HepG2 (cell line): ENCODE measurements around the gene AGMO. TPM values are rescaled to one million over a fixed set of nuclear protein-coding genes. Genes with fewer than 3 reads are reported as not detected.

Experiments used
- ATAC-seq: fragments of 200-7000 bp; cut with Tn5 transposase; 3 replicates; pipeline ENCODE4 v1.9.1; 2020; ENCODE audit warnings: mild to moderate bottlenecking, moderate library complexity
- BruUV-seq: library from RNA; stranded (reverse); fragments of 400-500 nt; replicated peaks from 2 replicates; lab custom pipeline; 2021; lab: Mats Ljungman, UMichigan
- CTCF ChIA-PET: fragments of 300-600 bp; formaldehyde crosslinking; extraction: SDS; loops from one replicate; lab custom pipeline; 2021; ENCODE audit warnings: low total read pairs, inconsistent platforms, low intra/inter-chr PET ratio; lab: Yijun Ruan, JAX
- POLR2A ChIA-PET: fragments of 350-600 bp; sonication (Branson Sonifier 250); formaldehyde crosslinking; loops from one replicate; lab custom pipeline; 2020; ENCODE audit warnings: antibody characterized with exemption, inconsistent platforms; lab: Yijun Ruan, JAX
- DNase-seq: peaks from one replicate; pipeline ENCODE4 v3.0.0-alpha.2; 2015; ENCODE audit warnings: low spot score
- FAIRE-seq: peaks from 3 replicates; lab custom pipeline; 2011; peaks lifted over from hg19 to GRCh38; lab: Jason Lieb, UNC
- H2AFZ ChIP-seq: one replicate; pipeline ENCODE4 v1.6.1; 2011; ENCODE audit warnings: low read length, inconsistent platforms
- H3K27ac ChIP-seq: fragments of 300-600 bp; 3 replicates; pipeline ENCODE4 v1.8.0; 2011; ENCODE audit warnings: mixed run types, mild to moderate bottlenecking, mixed read lengths, low read length, inconsistent platforms; ENCODE audit not compliant: insufficient read depth; ENCODE audit errors: extremely low read length
- H3K27me3 ChIP-seq, 2 experiments: fragments of 200-600 bp in 1 of 2; 2 replicates in 1 of 2; 3 replicates in 1 of 2; pipeline versions ENCODE4 v1.6.0 to v1.8.0; 2011; ENCODE audit warnings: low read length in 2 of 2, mild to moderate bottlenecking in 2 of 2, moderate library complexity in 2 of 2, inconsistent platforms in 1 of 2; ENCODE audit not compliant: insufficient read depth in 2 of 2, control insufficient read depth in 1 of 2
- H3K36me3 ChIP-seq, 2 experiments: fragments of 200-600 bp in 1 of 2; replicated peaks in 1 of 2; 2 replicates in 1 of 2; 3 replicates in 1 of 2; pipeline versions ENCODE4 v1.5.1 to v1.8.0; 2011; ENCODE audit warnings: low read length in 2 of 2, inconsistent platforms in 1 of 2; ENCODE audit not compliant: insufficient read depth in 2 of 2, control insufficient read depth in 1 of 2
- H3K4me1 ChIP-seq: 2 replicates; pipeline ENCODE4 v1.5.1; 2012; ENCODE audit warnings: low read length, inconsistent platforms; ENCODE audit not compliant: insufficient read depth
- H3K4me2 ChIP-seq: 2 replicates; pipeline ENCODE4 v1.6.0; 2011; ENCODE audit warnings: low read depth, low read length, inconsistent platforms
- H3K4me3 ChIP-seq, 3 experiments: fragments of 200-600 bp in 1 of 3; sonication (generic), shearing (Covaris generic) in 1 of 3; replicated peaks in 1 of 3; 2 replicates each; pipeline ENCODE4 v1.5.1; 2011 to 2016; ENCODE audit warnings: low read length in 3 of 3, inconsistent platforms in 2 of 3, low read depth in 2 of 3, mild to moderate bottlenecking in 2 of 3, control low read depth in 1 of 3, mixed read lengths in 1 of 3; ENCODE audit not compliant: insufficient read depth in 1 of 3
- H3K79me2 ChIP-seq: one replicate; pipeline ENCODE4 v1.6.1; 2011; ENCODE audit warnings: low read length, inconsistent platforms; ENCODE audit not compliant: insufficient read depth
- H3K9ac ChIP-seq: 2 replicates; pipeline ENCODE4 v1.6.0; 2011; ENCODE audit warnings: mild to moderate bottlenecking, low read depth, low read length, inconsistent platforms; ENCODE audit not compliant: insufficient read depth
- H3K9me3 ChIP-seq: 2 replicates; pipeline ENCODE4 v1.5.1; 2012; ENCODE audit warnings: mild to moderate bottlenecking, low read length
- H4K20me1 ChIP-seq: 2 replicates; pipeline ENCODE4 v1.6.0; 2011; ENCODE audit warnings: inconsistent platforms, mild to moderate bottlenecking, low read length, moderate library complexity; ENCODE audit not compliant: insufficient read depth
- GABPA ChIP-seq, 2 experiments: IDR thresholded peaks; 2 replicates each; pipeline ENCODE4 v1.6.1; 2011 to 2016; ENCODE audit warnings: low read depth in 2 of 2, low read length in 1 of 2, missing biosample characterization in 1 of 2, missing genetic modification characterization in 1 of 2
- KLF12 ChIP-seq: sonication (generic); formaldehyde crosslinking; IDR thresholded peaks from 2 replicates; pipeline ENCODE4 v1.4.0; 2020; ENCODE audit warnings: missing genetic modification reagents, borderline replicate concordance
- KMT2A ChIP-seq: sonication (generic); formaldehyde crosslinking; IDR thresholded peaks from 2 replicates; pipeline ENCODE4 v1.4.0; 2020; ENCODE audit warnings: missing genetic modification reagents
- MBNL3 ChIP-seq: fragments of 250-450 bp; sonication (Bioruptor Pico); conservative IDR thresholded peaks from 2 replicates; pipeline ENCODE4 v1.8.0; 2022; ENCODE audit warnings: mild to moderate bottlenecking, inconsistent platforms
- MEIS1 ChIP-seq: sonication (generic); formaldehyde crosslinking; IDR thresholded peaks from 2 replicates; pipeline ENCODE4 v1.9.0; 2021; ENCODE audit warnings: mild to moderate bottlenecking, missing genetic modification reagents, moderate library complexity, borderline replicate concordance
- NCOA1 ChIP-seq: sonication (generic); formaldehyde crosslinking; IDR thresholded peaks from 2 replicates; pipeline ENCODE4 v1.9.0; 2021; ENCODE audit warnings: missing genetic modification reagents
- PCBP1 ChIP-seq: fragments of 200-400 bp; formaldehyde crosslinking; IDR thresholded peaks from 2 replicates; pipeline ENCODE4 v1.6.1; 2017; ENCODE audit warnings: mild to moderate bottlenecking, low read depth, low read length, borderline replicate concordance
- RAD51 ChIP-seq: fragments of 450-650 bp; IDR thresholded peaks from 2 replicates; pipeline ENCODE4 v1.6.1; 2016; ENCODE audit warnings: borderline replicate concordance
- ZFP82 ChIP-seq: sonication (generic); formaldehyde crosslinking; IDR thresholded peaks from 2 replicates; pipeline ENCODE4 v1.5.1; 2020; ENCODE audit warnings: mild to moderate bottlenecking, missing genetic modification reagents, borderline replicate concordance
- WGBS: methylation state at CpG from one replicate; pipeline ENCODE4 v1.1.6; 2017; ENCODE audit warnings: low lambda C conversion rate; 5-methylcytosine and 5-hydroxymethylcytosine counted together
- in situ Hi-C: cut with HindIII; loops from 2 replicates; pipeline ENCODE4 v1.10.0; 2017; ENCODE audit warnings: low pct_unique_long_range_greater_than_20kb; ENCODE audit not compliant: extremely low pct_ligation_motif_present
- intact Hi-C: fragments of 100-400 bp; cut with micrococcal nuclease; formaldehyde crosslinking; loops from one replicate; pipeline ENCODE4 v1.10.0; 2022; ENCODE audit not compliant: unreplicated experiment
- polyA plus RNA-seq, 8 experiments: library from polyadenylated mRNA; depleted of rRNA in 3 of 8; stranded (reverse) in 7 of 8; unstranded in 1 of 8; fragments of >200 nt; fragmentation: Illumina TruSeq in 4 of 8; extraction: Trizol in 4 of 8; gene quantifications; 2 replicates each; pipeline versions ENCODE4 v1.2.1 to v1.2.3, GENCODE V29; 2011 to 2016; ENCODE audit warnings: low read depth in 4 of 8, missing spikeins in 1 of 8, mixed read lengths in 1 of 8; ENCODE audit not compliant: insufficient read depth in 1 of 8
- total RNA-seq, 5 experiments: library from RNA; depleted of rRNA; stranded (reverse); fragments of >200 nt; fragmentation: Illumina TruSeq; extraction: Trizol; gene quantifications; 2 replicates each; pipeline ENCODE4 v1.2.3, GENCODE V29; 2016; ENCODE audit warnings: low read depth in 1 of 5

Gene AGMO
- total and polyA plus RNA-seq, 2 of the 13 experiments (the other 11 are each of a cell fraction or from before 2014, with no cell fraction given) = 0.22 to 0.50 TPM

- TF ChIP-seq GABPA (IDR thresholded peaks at IDR 0.05; ENCODE audit: low read depth, low read length) (no peak), GABPA (CRISPR knock-in tag; IDR thresholded peaks at IDR 0.05; ENCODE audit: low read depth) (no peak), KMT2A (CRISPR knock-in tag) (no peak), KLF12 (no peak), MBNL3 (CRISPR knock-in tag) (no peak)
These were observed 24.5 kb upstream of the AGMO start (continued) for GRCh38 chr7:15586266-15586665.

GRCh38 chr7:15584575-15584974 lies 22.8 kb upstream of the AGMO start:
- BruUV-seq = no TSS peak
- CTCF ChIA-PET = no interaction called here
- no peak for FAIRE-seq

GRCh38 chr7:15582773-15583172 lies 21.0 kb upstream of the AGMO start:
- no TSS peak for BruUV-seq
- Histone ChIP-seq H3K27ac (no peak overlapping the region), H3K4me1 (no peaks in the 10 kb centered on the region), H3K9me3 (peaks cover 68% of the 10 kb centered on the region), H3K9ac (no peak overlapping the region), H3K79me2 (no peaks in the 10 kb centered on the region), H3K27me3 (no peaks in the 10 kb centered on the region), H3K4me2 (no peak overlapping the region), H4K20me1 (no peaks in the 10 kb centered on the region), H2AFZ (no peak overlapping the region), H3K4me3 (no peak overlapping the region), H3K36me3 (no peaks in the 10 kb centered on the region)
- in situ Hi-C loops = no loop called here
- intact Hi-C loops = no loop called here
- no peak for ATAC-seq
- no peak for DNase-seq
- no peak for FAIRE-seq
- 87% methylated on average over 1 of the region's 1 CpG for WGBS
- ChIA-PET CTCF (no interaction called here), POLR2A (no interaction called here)
- TF ChIP-seq ZFP82 (CRISPR knock-in tag) (no peak), RAD51 (no peak)
- TF ChIP-seq, all 625 proteins: peak for 0

More at GRCh38 chr7:15584575-15584974, 22.8 kb upstream of the AGMO start:
- Histone ChIP-seq H3K79me2 (no peaks in the 10 kb centered on the region), H3K4me3 (no peak overlapping the region), H3K4me1 (no peaks in the 10 kb centered on the region), H4K20me1 (no peaks in the 10 kb centered on the region), H3K36me3 (no peaks in the 10 kb centered on the region), H3K27ac (no peak overlapping the region), H2AFZ (no peak overlapping the region), H3K27me3 (no peaks in the 10 kb centered on the region), H3K9ac (no peak overlapping the region), H3K9me3 (peaks cover 74% of the 10 kb centered on the region), H3K4me2 (no peak overlapping the region)
- in situ Hi-C loops = no loop called here
- POLR2A ChIA-PET = no interaction called here
- TF ChIP-seq PCBP1 = no peak
- no peak for TF ChIP-seq MEIS1 (CRISPR knock-in tag)
- TF ChIP-seq NCOA1 (CRISPR knock-in tag) = no peak
- intact Hi-C loops = no loop called here
- WGBS = 18% methylated on average over 3 of the region's 3 CpGs
- ATAC-seq = no peak
- DNase-seq = no peak
